GM12864 (cell line): Measurements from ENCODE around the gene PTPRT.
A peak's percentile ranks its signal among the peaks of the same experiment; 100 is the strongest.

Source experiments
- DNase-seq: peaks from one replicate; pipeline ENCODE4 v3.0.0-alpha.2; 2011; ENCODE audit warnings: low read depth
- H3K4me3 ChIP-seq: 2 replicates; pipeline ENCODE4 v1.5.1; 2011; ENCODE audit warnings: mild to moderate bottlenecking, low read depth, low read length, control low read depth
- TF ChIP-seq, protein P1 (sequence below): IDR thresholded peaks from 2 replicates; pipeline ENCODE4 v1.5.1; 2011; ENCODE audit warnings: low read depth, mild to moderate bottlenecking, moderate library complexity, low read length, control low read depth, inconsistent platforms; ENCODE audit errors: missing control alignments

PTPRT gene

DNA sequence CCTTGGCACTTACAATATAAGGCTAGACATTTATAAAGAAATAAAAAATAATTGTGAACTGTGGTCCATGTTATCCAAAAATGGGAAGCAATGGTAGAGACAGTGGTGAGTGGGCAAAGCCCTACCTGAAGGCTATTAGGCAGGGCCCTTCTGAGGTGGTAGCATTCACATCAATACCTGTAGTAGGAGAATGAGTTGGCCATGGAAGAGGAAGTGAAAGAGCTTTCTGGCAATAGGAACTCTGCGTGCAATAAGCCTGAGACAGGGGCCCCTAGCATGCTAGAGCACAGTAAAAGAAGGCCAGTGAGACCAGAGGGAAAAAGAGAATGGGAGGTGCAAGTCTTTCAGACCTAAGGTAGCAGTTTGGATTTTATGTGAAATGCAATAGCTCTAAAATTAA lies 754.5 kb downstream of the PTPRT start:
- DNase-seq = peak; percentile 18
- H3K4me3 ChIP-seq = no peak overlapping the region
- TF ChIP-seq, protein P1, sequence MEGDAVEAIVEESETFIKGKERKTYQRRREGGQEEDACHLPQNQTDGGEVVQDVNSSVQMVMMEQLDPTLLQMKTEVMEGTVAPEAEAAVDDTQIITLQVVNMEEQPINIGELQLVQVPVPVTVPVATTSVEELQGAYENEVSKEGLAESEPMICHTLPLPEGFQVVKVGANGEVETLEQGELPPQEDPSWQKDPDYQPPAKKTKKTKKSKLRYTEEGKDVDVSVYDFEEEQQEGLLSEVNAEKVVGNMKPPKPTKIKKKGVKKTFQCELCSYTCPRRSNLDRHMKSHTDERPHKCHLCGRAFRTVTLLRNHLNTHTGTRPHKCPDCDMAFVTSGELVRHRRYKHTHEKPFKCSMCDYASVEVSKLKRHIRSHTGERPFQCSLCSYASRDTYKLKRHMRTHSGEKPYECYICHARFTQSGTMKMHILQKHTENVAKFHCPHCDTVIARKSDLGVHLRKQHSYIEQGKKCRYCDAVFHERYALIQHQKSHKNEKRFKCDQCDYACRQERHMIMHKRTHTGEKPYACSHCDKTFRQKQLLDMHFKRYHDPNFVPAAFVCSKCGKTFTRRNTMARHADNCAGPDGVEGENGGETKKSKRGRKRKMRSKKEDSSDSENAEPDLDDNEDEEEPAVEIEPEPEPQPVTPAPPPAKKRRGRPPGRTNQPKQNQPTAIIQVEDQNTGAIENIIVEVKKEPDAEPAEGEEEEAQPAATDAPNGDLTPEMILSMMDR = no peak

DNA sequence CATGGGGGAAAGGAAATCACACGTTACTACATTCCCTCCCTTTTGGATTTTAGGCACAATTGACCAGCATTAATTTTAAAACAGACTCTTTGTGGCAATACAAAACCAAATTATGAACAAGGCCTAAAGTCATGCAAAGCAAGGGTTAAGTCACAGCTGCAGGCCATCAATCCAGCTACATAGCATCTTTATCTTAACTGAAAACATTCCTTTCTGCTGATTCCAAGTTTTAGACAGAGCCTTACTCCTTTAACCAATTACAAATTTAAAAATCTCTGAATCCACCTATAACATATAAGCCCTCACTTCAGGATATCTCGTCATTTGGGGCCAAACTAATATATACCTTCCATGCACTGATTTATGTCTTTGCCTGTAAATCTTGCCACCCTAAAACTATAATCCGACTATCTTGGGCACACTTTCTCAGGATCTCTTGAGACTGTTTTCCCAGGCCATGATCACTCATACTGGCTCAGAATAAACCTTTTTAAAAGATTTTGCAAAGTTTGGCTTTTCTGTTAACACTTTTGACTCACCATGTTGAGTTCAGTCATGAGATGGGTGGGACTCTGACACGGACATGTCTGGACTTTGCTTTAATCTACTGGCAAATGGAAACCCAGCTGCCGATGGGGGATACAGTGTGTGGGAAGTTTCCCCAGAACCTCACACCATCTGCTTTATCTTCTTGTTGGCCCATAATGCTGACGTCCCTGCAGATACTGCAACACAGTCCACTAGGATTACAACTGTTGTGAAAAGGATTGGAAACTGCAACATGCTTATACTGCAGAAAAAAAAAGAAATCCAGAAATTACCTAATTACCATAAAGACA lies 757.0 kb downstream of the PTPRT start:
- no peak for DNase-seq
- TF ChIP-seq, protein P1 = no peak
- no peak overlapping the region for H3K4me3 ChIP-seq

DNA sequence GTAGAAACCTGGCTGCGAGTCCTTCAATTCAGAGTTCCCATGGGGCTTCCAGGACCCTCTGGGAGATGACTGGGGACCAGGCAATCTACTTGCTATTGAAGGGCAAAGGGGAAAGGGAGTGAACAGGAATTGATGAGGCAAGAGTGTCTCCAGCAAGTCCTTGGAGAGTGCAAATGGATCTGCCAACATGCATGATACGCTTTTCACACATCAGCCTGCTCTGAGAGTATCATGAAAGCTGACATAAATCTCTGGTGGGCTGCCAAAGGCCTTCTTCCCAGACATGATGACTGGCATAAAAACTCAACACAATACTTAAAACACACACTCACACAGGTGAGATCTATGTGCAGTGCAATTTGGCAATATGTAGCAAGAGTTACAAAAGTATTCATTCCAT lies 759.1 kb downstream of the PTPRT start:
- TF ChIP-seq, protein P1 = no peak
- no peak for DNase-seq
- no peak overlapping the region for H3K4me3 ChIP-seq

DNA sequence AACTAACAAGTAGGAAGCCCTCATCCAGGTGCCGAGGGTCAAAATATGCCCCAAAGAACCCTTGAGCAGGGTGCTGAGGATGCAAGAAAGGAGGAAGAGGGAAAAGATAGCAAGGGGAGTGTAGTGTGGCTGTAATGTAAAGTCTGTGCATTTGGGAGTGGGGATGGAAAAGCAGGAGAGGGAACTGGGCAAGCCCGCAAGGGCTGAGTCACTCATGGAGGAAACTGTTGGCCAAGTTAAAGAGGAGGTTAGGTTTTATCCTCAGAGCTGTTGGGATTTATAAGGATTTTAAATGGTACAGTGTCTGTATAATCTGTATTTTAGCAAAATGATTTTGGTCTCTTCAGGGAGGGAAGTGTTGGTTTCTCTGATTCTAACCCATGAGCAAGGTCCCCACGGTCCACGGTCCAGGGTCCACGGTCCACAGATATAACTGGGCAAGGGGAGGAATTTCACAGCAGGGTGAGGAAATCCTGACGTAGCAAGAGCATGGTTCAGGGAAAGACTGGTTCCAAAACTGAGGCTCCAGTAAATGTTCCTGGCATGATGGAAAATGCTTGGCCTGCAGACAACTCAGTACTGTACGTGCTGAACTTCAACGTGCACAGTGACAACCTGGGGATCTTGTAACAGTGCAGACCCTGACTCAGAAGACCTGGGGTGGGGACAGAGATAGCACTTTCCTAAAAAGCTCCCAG lies 759.8 kb downstream of the PTPRT start:
- no peak for DNase-seq

DNA sequence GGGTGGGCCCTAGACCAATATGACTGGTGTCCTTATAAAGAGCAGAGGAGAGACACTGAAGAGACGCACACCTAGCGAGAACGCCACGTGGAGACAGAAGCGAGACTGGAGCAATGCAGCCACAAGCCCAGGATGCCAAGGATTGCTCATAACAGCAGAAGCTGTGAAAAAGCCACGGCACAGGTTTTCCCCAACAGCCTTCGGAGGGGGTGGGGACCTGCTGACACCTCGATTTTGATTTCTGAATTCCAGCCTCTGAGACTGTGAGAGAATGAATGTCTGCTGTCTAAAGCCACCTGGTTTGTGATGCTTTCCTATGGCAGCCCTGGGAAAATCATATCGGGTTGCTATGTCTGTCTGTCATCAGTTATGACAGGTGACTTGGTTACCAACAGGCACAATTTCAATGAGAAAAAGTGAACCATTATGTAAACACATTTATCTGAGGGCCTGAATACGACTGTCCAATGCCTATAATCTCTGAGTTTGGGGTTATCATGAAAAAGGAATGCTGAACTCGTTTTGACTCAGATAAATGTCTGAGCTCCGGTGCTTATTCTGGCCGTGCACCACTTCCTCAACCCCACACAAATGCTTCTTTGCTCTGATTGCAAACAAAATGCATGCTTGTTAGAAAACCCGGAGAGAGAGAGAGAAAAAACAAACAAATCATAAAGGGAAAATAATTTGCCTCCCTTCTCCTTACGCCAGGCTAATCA lies 769.7 kb downstream of the PTPRT start:
- no peak for DNase-seq
- TF ChIP-seq, protein P1 = no peak
- H3K4me3 ChIP-seq = no peak overlapping the region

More for the DNA sequence above, 759.8 kb downstream of the PTPRT start:
- no peak overlapping the region for H3K4me3 ChIP-seq
- TF ChIP-seq, protein P1 = no peak

DNA sequence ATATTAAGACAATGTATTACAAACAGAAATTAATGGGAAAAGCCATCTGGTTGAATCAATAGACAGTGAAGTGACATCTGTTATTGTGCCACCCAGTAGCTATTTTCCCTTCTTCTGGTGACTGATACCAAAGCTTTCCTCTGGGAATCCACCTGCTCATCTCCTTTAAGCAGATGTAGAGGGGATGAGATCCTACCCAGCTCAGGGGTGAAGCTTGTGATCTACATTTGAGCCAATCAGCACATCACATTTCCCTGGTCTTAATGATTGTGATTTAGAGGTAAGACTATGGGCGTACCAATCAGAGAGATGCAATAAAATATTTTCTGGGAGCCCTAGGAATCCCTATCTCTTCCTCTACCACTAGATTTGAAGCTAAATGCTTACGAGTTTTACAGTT lies 782.9 kb downstream of the PTPRT start:
- no peak overlapping the region for H3K4me3 ChIP-seq
- DNase-seq = no peak
- TF ChIP-seq, protein P1 = no peak
